ENCODE results near the gene TAC4. TPM values are rescaled to one million over a fixed set of nuclear protein-coding genes. Genes with fewer than 3 reads are reported as not detected.

Gene TAC4
- total and polyA plus RNA-seq, 10 of the 15 experiments (the other 5 are each of a cell fraction or from before 2014, with no cell fraction given) = not detected

DNA sequence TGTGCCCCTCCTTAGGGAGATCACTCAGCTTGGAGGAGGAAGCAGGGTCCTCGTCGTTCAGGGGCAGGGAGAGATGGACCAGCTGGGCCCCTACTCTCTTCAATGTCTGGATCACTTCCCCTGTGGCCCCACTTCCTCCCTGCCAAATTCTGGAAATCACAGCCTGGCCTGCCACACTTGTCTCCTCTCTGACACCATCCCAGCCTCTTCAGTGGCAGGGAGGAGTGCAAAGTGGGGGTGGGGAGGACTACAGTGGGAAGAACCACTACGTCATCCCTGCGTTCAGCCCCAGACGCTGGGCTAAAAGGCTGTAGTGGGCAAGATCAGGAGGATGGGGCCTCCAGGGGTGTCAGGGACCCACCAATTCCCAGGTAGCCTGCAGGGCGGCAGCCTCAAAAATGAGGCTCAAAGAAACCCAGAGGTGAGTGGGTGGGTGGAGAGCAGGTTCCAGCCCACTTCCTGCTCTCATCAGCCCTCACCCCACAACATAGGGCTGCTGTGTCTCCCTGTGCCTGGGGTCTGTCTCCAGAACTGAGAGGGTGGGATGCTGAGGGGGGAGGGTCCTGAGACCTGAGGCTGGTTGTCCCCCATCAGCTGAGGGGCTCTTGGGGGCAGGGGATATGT is 25.0 kb upstream of the TAC4 start:
- BruUV-seq (replicated peaks) = no TSS peak
- no peak overlapping the region for H3K4me3 ChIP-seq
- ChIA-PET RAD21 (ENCODE audit: unreplicated experiment) (no interaction called here), POLR2A (no interaction called here), SMC1A (ENCODE audit: uncharacterized antibody, unreplicated experiment) (interaction anchor here (1.9 kb wide), 1 partner anchor 124 kb away, joined by 4 read pairs; no protein-coding TSS in a partner anchor), CTCF (interaction anchor here (1.4 kb wide), 1 partner anchor 124 kb away, joined by 9 read pairs; no protein-coding TSS in a partner anchor)
- no peaks in the 10 kb centered on the region for H3K9me3 ChIP-seq (replicated peaks; ENCODE audit: control insufficient read depth, insufficient read depth, low read length)
- H3K4me1 ChIP-seq (ENCODE audit: control insufficient read depth, insufficient read depth, low read length) = no peaks in the 10 kb centered on the region
- no peaks in the 10 kb centered on the region for H4K20me1 ChIP-seq (ENCODE audit: control insufficient read depth, insufficient read depth)
- TF ChIP-seq, protein P1, sequence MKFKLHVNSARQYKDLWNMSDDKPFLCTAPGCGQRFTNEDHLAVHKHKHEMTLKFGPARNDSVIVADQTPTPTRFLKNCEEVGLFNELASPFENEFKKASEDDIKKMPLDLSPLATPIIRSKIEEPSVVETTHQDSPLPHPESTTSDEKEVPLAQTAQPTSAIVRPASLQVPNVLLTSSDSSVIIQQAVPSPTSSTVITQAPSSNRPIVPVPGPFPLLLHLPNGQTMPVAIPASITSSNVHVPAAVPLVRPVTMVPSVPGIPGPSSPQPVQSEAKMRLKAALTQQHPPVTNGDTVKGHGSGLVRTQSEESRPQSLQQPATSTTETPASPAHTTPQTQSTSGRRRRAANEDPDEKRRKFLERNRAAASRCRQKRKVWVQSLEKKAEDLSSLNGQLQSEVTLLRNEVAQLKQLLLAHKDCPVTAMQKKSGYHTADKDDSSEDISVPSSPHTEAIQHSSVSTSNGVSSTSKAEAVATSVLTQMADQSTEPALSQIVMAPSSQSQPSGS (IDR thresholded peaks at IDR 0.05; ENCODE audit: low read length) = no peak
- TF ChIP-seq FOXM1 (IDR thresholded peaks at IDR 0.05; ENCODE audit: low read depth, low read length) (no peak), EGR1 (IDR thresholded peaks at IDR 0.05; ENCODE audit: borderline replicate concordance in 1 of 2, low read depth in 2 of 2, low read length in 2 of 2) (0 out of 3 replicates have a peak, but pooled peaks of 1 of the 2 experiments have one; percentile 22), SMARCA5 (IDR thresholded peaks at IDR 0.05) (no peak)
- TF ChIP-seq, protein P2, sequence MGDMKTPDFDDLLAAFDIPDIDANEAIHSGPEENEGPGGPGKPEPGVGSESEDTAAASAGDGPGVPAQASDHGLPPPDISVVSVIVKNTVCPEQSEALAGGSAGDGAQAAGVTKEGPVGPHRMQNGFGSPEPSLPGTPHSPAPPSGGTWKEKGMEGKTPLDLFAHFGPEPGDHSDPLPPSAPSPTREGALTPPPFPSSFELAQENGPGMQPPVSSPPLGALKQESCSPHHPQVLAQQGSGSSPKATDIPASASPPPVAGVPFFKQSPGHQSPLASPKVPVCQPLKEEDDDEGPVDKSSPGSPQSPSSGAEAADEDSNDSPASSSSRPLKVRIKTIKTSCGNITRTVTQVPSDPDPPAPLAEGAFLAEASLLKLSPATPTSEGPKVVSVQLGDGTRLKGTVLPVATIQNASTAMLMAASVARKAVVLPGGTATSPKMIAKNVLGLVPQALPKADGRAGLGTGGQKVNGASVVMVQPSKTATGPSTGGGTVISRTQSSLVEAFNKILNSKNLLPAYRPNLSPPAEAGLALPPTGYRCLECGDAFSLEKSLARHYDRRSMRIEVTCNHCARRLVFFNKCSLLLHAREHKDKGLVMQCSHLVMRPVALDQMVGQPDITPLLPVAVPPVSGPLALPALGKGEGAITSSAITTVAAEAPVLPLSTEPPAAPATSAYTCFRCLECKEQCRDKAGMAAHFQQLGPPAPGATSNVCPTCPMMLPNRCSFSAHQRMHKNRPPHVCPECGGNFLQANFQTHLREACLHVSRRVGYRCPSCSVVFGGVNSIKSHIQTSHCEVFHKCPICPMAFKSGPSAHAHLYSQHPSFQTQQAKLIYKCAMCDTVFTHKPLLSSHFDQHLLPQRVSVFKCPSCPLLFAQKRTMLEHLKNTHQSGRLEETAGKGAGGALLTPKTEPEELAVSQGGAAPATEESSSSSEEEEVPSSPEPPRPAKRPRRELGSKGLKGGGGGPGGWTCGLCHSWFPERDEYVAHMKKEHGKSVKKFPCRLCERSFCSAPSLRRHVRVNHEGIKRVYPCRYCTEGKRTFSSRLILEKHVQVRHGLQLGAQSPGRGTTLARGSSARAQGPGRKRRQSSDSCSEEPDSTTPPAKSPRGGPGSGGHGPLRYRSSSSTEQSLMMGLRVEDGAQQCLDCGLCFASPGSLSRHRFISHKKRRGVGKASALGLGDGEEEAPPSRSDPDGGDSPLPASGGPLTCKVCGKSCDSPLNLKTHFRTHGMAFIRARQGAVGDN (IDR thresholded peaks at IDR 0.05) = no peak
- H3K9ac ChIP-seq (ENCODE audit: control insufficient read depth, insufficient read depth, low read length) = no peak overlapping the region
- 41% methylated on average over 5 of the region's 6 CpGs for WGBS (ENCODE audit: insufficient coverage, insufficient replicate concordance, low lambda C conversion rate, missing lambda C conversion rate)
- 0 out of 2 replicates have a peak overlapping the region, but pooled peaks have one; percentile 9 for H3K4me2 ChIP-seq (ENCODE audit: control insufficient read depth, insufficient read depth)
- no peaks in the 10 kb centered on the region for H3K27me3 ChIP-seq (replicated peaks in 1 of 2; ENCODE audit: control insufficient read depth in 2 of 2, insufficient read depth in 2 of 2, low read length in 1 of 2)
- in situ Hi-C loops (cut with MboI) (no loop called here), intact Hi-C loops (cut with micrococcal nuclease; ENCODE audit: unreplicated experiment) (no loop called here)
- no peak overlapping the region for H3K27ac ChIP-seq (ENCODE audit: control insufficient read depth, insufficient read depth)
- ATAC-seq (no peak), DNase-seq (ENCODE audit: low read depth, low spot score) (no peak), FAIRE-seq (no peak)
- no peak overlapping the region for H2AFZ ChIP-seq (ENCODE audit: control insufficient read depth, low read depth, low read length)
- H3K36me3 ChIP-seq (ENCODE audit: control insufficient read depth in 2 of 2, insufficient read depth in 2 of 2, low read length in 1 of 2) = no peaks in the 10 kb centered on the region
- H3K79me2 ChIP-seq (ENCODE audit: control insufficient read depth, insufficient read depth, low read length) = no peaks in the 10 kb centered on the region
